SK-N-SH treated with all-trans-retinoic acid at 6 μM for 48 hours (cell line): ENCODE data around the gene AMER2.
"Not testable (repeated sequence)": the region's sequence is repeated elsewhere in the genome, so short reads cannot be mapped to it uniquely, and the experiment has no call there.

Experiments
- ATAC-seq: fragments of 200-7000 bp; cut with Tn5 transposase; 3 replicates; pipeline ENCODE4 v1.9.1; 2020; ENCODE audit warnings: mild to moderate bottlenecking, moderate library complexity
- ARNTL ChIP-seq: fragments of 450-650 bp; formaldehyde crosslinking; IDR thresholded peaks from 2 replicates; pipeline ENCODE4 v1.5.0; 2020; ENCODE audit warnings: low read depth, mild to moderate bottlenecking, moderate library complexity, borderline replicate concordance
- BACH2 ChIP-seq: fragments of 250-450 bp; sonication (Bioruptor Pico); IDR thresholded peaks from 2 replicates; pipeline ENCODE4 v1.9.0; 2021; ENCODE audit warnings: mild to moderate bottlenecking, borderline replicate concordance
- CREB5 ChIP-seq: fragments of 250-450 bp; sonication (Bioruptor Pico); IDR thresholded peaks from 2 replicates; pipeline ENCODE4 v1.5.1; 2020; ENCODE audit warnings: low read depth, mild to moderate bottlenecking, moderate library complexity
- CSDC2 ChIP-seq: fragments of 250-450 bp; sonication (Bioruptor Pico); IDR thresholded peaks from 2 replicates; pipeline ENCODE4 v1.5.0; 2020; ENCODE audit warnings: mild to moderate bottlenecking, moderate library complexity
- CSRNP3 ChIP-seq: fragments of 250-450 bp; sonication (Bioruptor Pico); IDR thresholded peaks from 2 replicates; pipeline ENCODE4 v1.5.1; 2021; ENCODE audit warnings: mild to moderate bottlenecking, moderate library complexity
- ESRRG ChIP-seq: fragments of 250-450 bp; sonication (Bioruptor Pico); IDR thresholded peaks from 2 replicates; pipeline ENCODE4 v1.6.1; 2021; ENCODE audit warnings: mild to moderate bottlenecking
- GLIS3 ChIP-seq: fragments of 250-450 bp; sonication (Bioruptor Pico); IDR thresholded peaks from 2 replicates; pipeline ENCODE4 v1.5.0; 2020; ENCODE audit warnings: mild to moderate bottlenecking, moderate library complexity
- ISL1 ChIP-seq: fragments of 250-450 bp; sonication (Bioruptor Pico); IDR thresholded peaks from 2 replicates; pipeline ENCODE4 v2.1.2; 2022; ENCODE audit warnings: mild to moderate bottlenecking, moderate library complexity
- OSR1 ChIP-seq: fragments of 250-450 bp; sonication (Bioruptor Pico); IDR thresholded peaks from 2 replicates; pipeline ENCODE4 v1.8.0; 2022; ENCODE audit warnings: moderate library complexity, mild to moderate bottlenecking, inconsistent platforms
- PATZ1 ChIP-seq: fragments of 250-450 bp; sonication (Bioruptor Pico); IDR thresholded peaks from 2 replicates; pipeline ENCODE4 v1.8.0; 2020; ENCODE audit warnings: mild to moderate bottlenecking, moderate library complexity, borderline replicate concordance
- RARB ChIP-seq: fragments of 250-450 bp; sonication (Bioruptor Pico); IDR thresholded peaks from 2 replicates; pipeline ENCODE4 v1.8.0; 2021; ENCODE audit warnings: mild to moderate bottlenecking, moderate library complexity
- SNAI2 ChIP-seq: fragments of 250-450 bp; sonication (Bioruptor Pico); IDR thresholded peaks from 2 replicates; pipeline ENCODE4 v1.5.0; 2020; ENCODE audit warnings: mild to moderate bottlenecking, moderate library complexity
- TCF4 ChIP-seq: fragments of 250-450 bp; sonication (Bioruptor Pico); IDR thresholded peaks from 2 replicates; pipeline ENCODE4 v1.8.0; 2021; ENCODE audit warnings: mild to moderate bottlenecking, moderate library complexity, borderline replicate concordance
- TOX ChIP-seq: fragments of 250-450 bp; sonication (Bioruptor Pico); IDR thresholded peaks from 2 replicates; pipeline ENCODE4 v1.8.0; 2021; ENCODE audit warnings: mild to moderate bottlenecking, moderate library complexity, borderline replicate concordance
- TSHZ2 ChIP-seq: fragments of 250-450 bp; sonication (Bioruptor Pico); IDR thresholded peaks from 2 replicates; pipeline ENCODE4 v1.5.0; 2020; ENCODE audit warnings: mild to moderate bottlenecking, moderate library complexity
- ZC3H10 ChIP-seq: fragments of 250-450 bp; sonication (Bioruptor Pico); IDR thresholded peaks from 2 replicates; pipeline ENCODE4 v1.5.1; 2021; ENCODE audit warnings: mild to moderate bottlenecking, moderate library complexity
- ZFP3 ChIP-seq: fragments of 250-450 bp; sonication (Bioruptor Pico); IDR thresholded peaks from 2 replicates; pipeline ENCODE4 v1.5.0; 2020; ENCODE audit warnings: mild to moderate bottlenecking, moderate library complexity
- ZFP30 ChIP-seq: fragments of 450-650 bp; formaldehyde crosslinking; IDR thresholded peaks from 2 replicates; pipeline ENCODE4 v1.5.0; 2022; ENCODE audit warnings: mild to moderate bottlenecking, moderate library complexity
- ZNF565 ChIP-seq: fragments of 450-650 bp; formaldehyde crosslinking; conservative IDR thresholded peaks from 2 replicates; pipeline ENCODE4 v1.5.0; 2020; ENCODE audit warnings: low read depth, mild to moderate bottlenecking, moderate library complexity
- ZNF70 ChIP-seq: fragments of 450-650 bp; formaldehyde crosslinking; IDR thresholded peaks from 2 replicates; pipeline ENCODE4 v1.5.0; 2020; ENCODE audit warnings: mild to moderate bottlenecking, moderate library complexity
- ZNF8 ChIP-seq: fragments of 450-650 bp; formaldehyde crosslinking; IDR thresholded peaks from 2 replicates; pipeline ENCODE4 v1.5.0; 2020; ENCODE audit warnings: mild to moderate bottlenecking, moderate library complexity

AMER2 gene

GRCh38 chr13:25166306-25166705 lies 5.8 kb downstream of the AMER2 start:
- TF ChIP-seq PATZ1 (CRISPR knock-in tag) (no peak), CSDC2 (CRISPR knock-in tag) (no peak), TCF4 (no peak), GLIS3 (CRISPR knock-in tag) (no peak), ZFP30 (CRISPR knock-in tag) (no peak), CREB5 (CRISPR knock-in tag) (no peak), ZNF70 (CRISPR knock-in tag) (no peak), ZNF8 (CRISPR knock-in tag) (no peak), BACH2 (CRISPR knock-in tag) (no peak), ESRRG (CRISPR knock-in tag) (no peak), CSRNP3 (CRISPR knock-in tag) (no peak), ISL1 (no peak), OSR1 (CRISPR knock-in tag) (no peak), TOX (CRISPR knock-in tag) (no peak), RARB (CRISPR knock-in tag) (no peak), SNAI2 (CRISPR knock-in tag) (no peak), ZNF565 (CRISPR knock-in tag) (no peak), TSHZ2 (CRISPR knock-in tag) (no peak), ZC3H10 (CRISPR knock-in tag) (no peak)
- no peak for ATAC-seq

- no peak for TF ChIP-seq SNAI2 (CRISPR knock-in tag)
- TF ChIP-seq ARNTL (CRISPR knock-in tag), result no peak
- no peak for TF ChIP-seq CSDC2 (CRISPR knock-in tag)
- no peak for TF ChIP-seq PATZ1 (CRISPR knock-in tag)
- no peak for TF ChIP-seq GLIS3 (CRISPR knock-in tag)
- TF ChIP-seq OSR1 (CRISPR knock-in tag), result no peak
- TF ChIP-seq ZFP3 (CRISPR knock-in tag), result no peak
- no peak for TF ChIP-seq ESRRG (CRISPR knock-in tag)
- TF ChIP-seq CSRNP3 (CRISPR knock-in tag), result no peak
- no peak for TF ChIP-seq TOX (CRISPR knock-in tag)
- TF ChIP-seq ZNF565 (CRISPR knock-in tag), result no peak
These were observed 6.4 kb downstream of the AMER2 start for GRCh38 chr13:25165663-25166062.

GRCh38 chr13:25165163-25165562 lies 6.9 kb downstream of the AMER2 start:
- not testable (repeated sequence) for ATAC-seq

More at GRCh38 chr13:25165663-25166062, 6.4 kb downstream of the AMER2 start:
- no peak for ATAC-seq
